Sigmoid colon (tissue), 7 donors: Measurements from ENCODE around the gene MTSS2. TPM values are rescaled to one million over a fixed set of nuclear protein-coding genes. Genes with fewer than 3 reads are reported as not detected.

Source experiments
- DNase-seq: peaks from one replicate; pipeline ENCODE4 v3.0.0-alpha.2; 2019
- H3K27ac ChIP-seq, 4 donors: fragments of 200-600 bp; sonication (generic); one replicate each; pipeline ENCODE4 v1.5.1; 2016 to 2019; ENCODE audit warnings: mild to moderate bottlenecking in 1 of 4
- H3K27me3 ChIP-seq, 3 donors: fragments of 200-600 bp; sonication (generic); one replicate each; pipeline ENCODE4 v1.5.1; 2019; ENCODE audit warnings: mild to moderate bottlenecking in 1 of 3
- H3K36me3 ChIP-seq, 4 donors: fragments of 200-600 bp; sonication (generic); one replicate each; pipeline ENCODE4 v1.5.1; 2016 to 2019
- H3K4me1 ChIP-seq, 4 donors: fragments of 200-600 bp; sonication (generic); one replicate each; pipeline ENCODE4 v1.5.1; 2017 to 2019
- H3K4me3 ChIP-seq, 4 donors: fragments of 200-600 bp; sonication (generic); one replicate each; pipeline ENCODE4 v1.5.1; 2017 to 2019; ENCODE audit warnings: mild to moderate bottlenecking in 2 of 4, moderate library complexity in 1 of 4
- H3K9me3 ChIP-seq, 4 donors: fragments of 200-600 bp in 3 of 4; sonication (generic) in 3 of 4; one replicate each; pipeline versions ENCODE4 v1.5.1 to v1.6.1; 2013 to 2019
- EP300 ChIP-seq, 4 donors: sonication (generic); formaldehyde crosslinking; IDR thresholded peaks; one replicate each; pipeline ENCODE4 v1.6.1; 2017; ENCODE audit warnings: antibody characterized with exemption in 4 of 4
- POLR2A ChIP-seq, 2 donors: fragments of 450-650 bp; IDR thresholded peaks; one replicate each; pipeline ENCODE4 v1.6.1; 2016; ENCODE audit warnings: antibody characterized with exemption in 2 of 2, mild to moderate bottlenecking in 2 of 2, moderate library complexity in 2 of 2
- POLR2AphosphoS5 ChIP-seq, 4 donors: sonication (generic); formaldehyde crosslinking; IDR thresholded peaks; one replicate each; pipeline ENCODE4 v1.6.1; 2017; ENCODE audit warnings: antibody characterized with exemption in 4 of 4
- WGBS, 2 donors: extraction: QIAGEN DNeasy Blood & Tissue Kit; methylation state at CpG; one replicate each; pipeline ENCODE4 v1.1.7; 2013; 5-methylcytosine and 5-hydroxymethylcytosine counted together
- intact Hi-C: fragments of 100-400 bp; cut with DNase I; formaldehyde crosslinking; loops from one replicate; pipeline ENCODE4 v1.15.1; 2023
- polyA plus RNA-seq, 3 donors: library from polyadenylated mRNA; stranded (reverse); fragments of 200-250 nt; gene quantifications; one replicate each; pipeline ENCODE4 v1.2.3, GENCODE V29; 2013
- total RNA-seq, 4 donors: library from RNA; depleted of rRNA; stranded (reverse); fragments of >200 nt; gene quantifications; one replicate each; pipeline ENCODE4 v1.1.0, GENCODE V29; 2016
- TF ChIP-seq, protein P1 (sequence below), 4 experiments: fragments of 450-650 bp in 3 of 4; fragments of 200-600 bp in 1 of 4; IDR thresholded peaks; one replicate each; pipeline ENCODE4 v1.5.1; 2016 to 2019; ENCODE audit warnings: antibody characterized with exemption in 4 of 4, mild to moderate bottlenecking in 3 of 4, moderate library complexity in 2 of 4
- donor health status: healthy with polysubstance abuse.
- donor health status: Bipolar disorder and iron deficiency.
- donor health status: healthy.

Gene MTSS2
- total and polyA plus RNA-seq, 7 donors = 5.4 to 100.0 (median 36.4) TPM

- TF ChIP-seq POLR2A (IDR thresholded peaks at IDR 0.05) (peak; percentile 16 to 42), POLR2AphosphoS5 (IDR thresholded peaks at IDR 0.05) (peak; percentile 87 to 90 (median 89)), EP300 (IDR thresholded peaks at IDR 0.05) (peak in 3 of 4 donors; percentile 83 to 90 (median 90))
- TF ChIP-seq, protein P1, sequence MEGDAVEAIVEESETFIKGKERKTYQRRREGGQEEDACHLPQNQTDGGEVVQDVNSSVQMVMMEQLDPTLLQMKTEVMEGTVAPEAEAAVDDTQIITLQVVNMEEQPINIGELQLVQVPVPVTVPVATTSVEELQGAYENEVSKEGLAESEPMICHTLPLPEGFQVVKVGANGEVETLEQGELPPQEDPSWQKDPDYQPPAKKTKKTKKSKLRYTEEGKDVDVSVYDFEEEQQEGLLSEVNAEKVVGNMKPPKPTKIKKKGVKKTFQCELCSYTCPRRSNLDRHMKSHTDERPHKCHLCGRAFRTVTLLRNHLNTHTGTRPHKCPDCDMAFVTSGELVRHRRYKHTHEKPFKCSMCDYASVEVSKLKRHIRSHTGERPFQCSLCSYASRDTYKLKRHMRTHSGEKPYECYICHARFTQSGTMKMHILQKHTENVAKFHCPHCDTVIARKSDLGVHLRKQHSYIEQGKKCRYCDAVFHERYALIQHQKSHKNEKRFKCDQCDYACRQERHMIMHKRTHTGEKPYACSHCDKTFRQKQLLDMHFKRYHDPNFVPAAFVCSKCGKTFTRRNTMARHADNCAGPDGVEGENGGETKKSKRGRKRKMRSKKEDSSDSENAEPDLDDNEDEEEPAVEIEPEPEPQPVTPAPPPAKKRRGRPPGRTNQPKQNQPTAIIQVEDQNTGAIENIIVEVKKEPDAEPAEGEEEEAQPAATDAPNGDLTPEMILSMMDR (IDR thresholded peaks at IDR 0.05) = no peak
- no peaks in the 10 kb centered on the region for H3K36me3 ChIP-seq
- no peaks in the 10 kb centered on the region for H3K27me3 ChIP-seq
- peaks cover 4 to 100% (median 100%) of the 10 kb centered on the region in 4 donors for H3K4me1 ChIP-seq
- H3K9me3 ChIP-seq = no peaks in the 10 kb centered on the region
- H3K4me3 ChIP-seq = no peak overlapping the region
- H3K27ac ChIP-seq = peak overlapping the region; percentile 95 to 99 (median 98)
- WGBS, 2 donors = 79 to 82% methylated on average over 26 of the region's 26 CpGs
- peak; percentile 97 for DNase-seq
- intact Hi-C loops = loop anchor here (2.0 kb wide), 1 partner anchor 13 kb away; no protein-coding TSS in a partner anchor
Measured at GRCh38 chr16:70691223-70692129, 5.6 kb upstream of the MTSS2 start.

DNA sequence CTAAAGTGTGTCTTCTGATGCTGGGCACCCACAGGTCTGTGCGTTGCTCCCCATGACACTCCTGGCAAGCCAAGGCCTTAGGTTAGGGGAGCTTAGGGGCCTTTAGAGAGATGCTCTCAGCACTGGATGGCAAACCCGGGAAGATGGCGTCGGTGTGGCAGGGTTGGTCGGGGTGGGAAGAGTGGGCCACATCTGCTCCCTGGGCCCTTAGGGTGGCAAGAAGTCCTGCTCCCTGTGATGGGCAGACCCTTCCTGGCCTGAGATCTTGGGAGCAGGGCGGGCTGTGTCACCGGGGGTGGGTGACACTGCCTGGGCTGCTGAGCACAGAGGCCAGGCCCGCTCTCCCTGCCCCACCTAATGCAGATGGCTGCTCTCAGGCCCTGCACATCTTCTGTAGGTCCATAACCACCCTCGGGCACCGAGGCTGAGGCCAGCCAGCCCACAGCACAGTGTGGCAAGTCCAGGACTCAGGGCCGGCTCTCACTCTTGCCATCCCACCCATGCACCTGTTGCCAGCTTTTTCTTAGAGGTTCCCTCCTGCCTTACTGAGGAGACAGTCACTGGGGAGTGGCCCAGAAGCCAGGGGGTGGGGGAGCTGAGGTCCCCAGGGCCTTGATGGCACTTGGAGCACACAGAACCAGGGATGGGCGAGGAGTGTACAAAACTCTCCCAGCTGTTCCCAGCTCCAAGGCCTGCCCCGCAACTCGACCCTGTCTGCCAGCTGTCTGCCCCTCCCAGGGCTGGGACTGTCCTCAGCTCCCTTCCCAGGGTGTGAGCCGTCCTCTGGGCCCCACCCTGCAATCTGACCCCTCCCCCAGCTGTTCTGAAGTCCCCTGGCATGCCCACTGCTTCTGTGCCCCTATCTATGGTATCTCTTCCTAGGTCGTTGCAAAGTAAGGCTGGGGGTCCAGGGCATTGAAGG, 4.4 kb upstream of the MTSS2 start:
- TF ChIP-seq, protein P1 (IDR thresholded peaks at IDR 0.05) = no peak
- no peak for TF ChIP-seq POLR2AphosphoS5 (IDR thresholded peaks at IDR 0.05)
- DNase-seq = no peak
- no peaks in the 10 kb centered on the region for H3K36me3 ChIP-seq

GRCh38 chr16:70689035-70689969, 3.4 kb upstream of the MTSS2 start:
- Histone ChIP-seq H3K27me3 (no peaks in the 10 kb centered on the region), H3K36me3 (no peaks in the 10 kb centered on the region), H3K27ac (peak overlapping the region; percentile 95 to 99 (median 98)), H3K4me3 (no peak overlapping the region), H3K4me1 (peaks cover 4 to 89% (median 86%) of the 10 kb centered on the region in 4 donors), H3K9me3 (no peaks in the 10 kb centered on the region)
- peak; percentile 92 for DNase-seq
- intact Hi-C loops = loop anchor here (2.0 kb wide), 1 partner anchor 21 kb away; no protein-coding TSS in a partner anchor
- peak in 1 of 4 donors; percentile 40 for TF ChIP-seq EP300 (IDR thresholded peaks at IDR 0.05)
- peak; percentile 43 to 60 (median 48) for TF ChIP-seq POLR2AphosphoS5 (IDR thresholded peaks at IDR 0.05)
- TF ChIP-seq, protein P1 (IDR thresholded peaks at IDR 0.05) = no peak
- no peak for TF ChIP-seq POLR2A (IDR thresholded peaks at IDR 0.05)
- 81 to 88% methylated on average over 22 of the region's 22 CpGs for WGBS, 2 donors

More for the DNA sequence above, 4.4 kb upstream of the MTSS2 start:
- no peaks in the 10 kb centered on the region for H3K9me3 ChIP-seq
- intact Hi-C loops = loop anchor here (2.0 kb wide), 2 partner anchors 15 to 21 kb away; no protein-coding TSS in a partner anchor
- H3K27ac ChIP-seq = peak overlapping the region; percentile 95 to 99 (median 98)
- H3K4me3 ChIP-seq = no peak overlapping the region
- H3K27me3 ChIP-seq = no peaks in the 10 kb centered on the region
- 63 to 81% methylated on average over 16 of the region's 16 CpGs for WGBS, 2 donors
- peaks cover 4 to 93% (median 91%) of the 10 kb centered on the region in 4 donors for H3K4me1 ChIP-seq
